OCI-LY1 (cell line): Measurements from ENCODE around the gene RAB4A.

ENCODE experiments used
- CTCF ChIP-seq: fragments of 200-600 bp; sonication (generic), shearing (Covaris generic); IDR thresholded peaks from 2 replicates; pipeline ENCODE4 v1.5.1; 2017; ENCODE audit warnings: mild to moderate bottlenecking, antibody characterized with exemption, low read length, moderate library complexity, mixed read lengths
- EZH2 ChIP-seq: fragments of 200-600 bp; sonication (generic), shearing (Covaris generic); IDR thresholded peaks from 2 replicates; pipeline ENCODE4 v1.8.0; 2017; ENCODE audit warnings: borderline replicate concordance, mixed run types, mild to moderate bottlenecking, antibody characterized with exemption, low read length, moderate library complexity, mixed read lengths

DNA sequence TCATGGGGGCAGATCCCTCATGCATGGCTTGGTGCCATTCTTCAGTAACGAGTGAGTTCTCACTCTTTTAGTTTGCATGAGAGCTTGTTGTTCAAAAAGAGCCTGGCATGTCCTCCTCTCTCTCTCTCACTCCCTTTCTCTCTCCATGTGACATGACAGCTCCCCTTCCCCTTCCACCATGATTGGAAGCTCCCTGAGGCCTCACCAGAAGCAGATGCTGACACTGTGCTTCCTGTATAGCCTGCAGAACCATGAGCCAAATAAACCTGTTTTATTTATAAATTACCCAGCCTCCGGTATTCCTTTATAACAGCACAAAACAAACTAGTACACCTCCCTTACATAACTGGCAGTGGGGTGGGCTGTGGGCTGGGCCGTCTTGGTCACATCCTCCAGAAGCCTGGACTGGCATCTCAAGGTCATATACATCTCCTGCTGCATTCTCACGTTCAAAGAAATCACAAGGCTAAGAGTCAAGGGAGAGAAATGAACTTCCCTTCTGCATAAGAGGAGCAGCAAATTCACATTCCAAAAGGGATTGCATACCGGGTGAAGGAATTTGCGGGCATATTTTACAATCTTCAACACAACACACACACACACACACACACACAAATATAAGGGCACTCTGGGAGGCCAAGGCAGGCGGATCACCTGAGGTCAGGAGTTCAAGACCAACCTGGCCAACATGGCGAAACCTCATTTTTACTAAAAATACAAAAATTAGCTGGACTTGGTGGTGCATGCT lies 74.2 kb downstream of the RAB4A start:
- TF ChIP-seq CTCF: no peak
- no peak for TF ChIP-seq EZH2
